Astrocyte of the spinal cord (primary cell): ENCODE data around the gene SDR9C7.
"Not testable (repeated sequence)": the region's sequence is repeated elsewhere in the genome, so short reads cannot be mapped to it uniquely, and the experiment has no call there.

Source experiments
- DNase-seq: peaks from one replicate; pipeline ENCODE4 v3.0.0; 2011; ENCODE audit warnings: low read depth, low spot score
- H3K4me3 ChIP-seq: 2 replicates; pipeline ENCODE4 v1.5.1; 2011; ENCODE audit warnings: low read depth, mild to moderate bottlenecking, low read length, moderate library complexity
- CTCF ChIP-seq: IDR thresholded peaks from 2 replicates; pipeline ENCODE4 v1.5.1; 2012; ENCODE audit warnings: low read depth, mild to moderate bottlenecking, low read length, inconsistent platforms
- in situ Hi-C: cut with HindIII; loops from 2 replicates; pipeline ENCODE4 v1.10.0; 2017; ENCODE audit warnings: low sequenced_read_pairs

The SDR9C7 gene

GRCh38 chr12:56978397-56979138, 44.4 kb upstream of the SDR9C7 start:
- in situ Hi-C loops: no loop called here
- DNase-seq: no peak
- no peak for TF ChIP-seq CTCF
- H3K4me3 ChIP-seq: no peak overlapping the region

GRCh38 chr12:56977361-56977760, 43.2 kb upstream of the SDR9C7 start:
- in situ Hi-C loops, DNase-seq: not testable (repeated sequence)

GRCh38 chr12:56974224-56974623, 40.0 kb upstream of the SDR9C7 start:
- in situ Hi-C loops, DNase-seq: not testable (repeated sequence)

More at GRCh38 chr12:56977361-56977760, 43.2 kb upstream of the SDR9C7 start:
- H3K4me3 ChIP-seq: not testable (repeated sequence)

GRCh38 chr12:56968910-56969309, 34.7 kb upstream of the SDR9C7 start:
- in situ Hi-C loops, DNase-seq, H3K4me3 ChIP-seq: not testable (repeated sequence)

More at GRCh38 chr12:56974224-56974623, 40.0 kb upstream of the SDR9C7 start:
- not testable (repeated sequence) for H3K4me3 ChIP-seq

GRCh38 chr12:56965997-56966642, 31.9 kb upstream of the SDR9C7 start:
- H3K4me3 ChIP-seq, in situ Hi-C loops: not testable (repeated sequence)

GRCh38 chr12:56965124-56965523, 30.9 kb upstream of the SDR9C7 start:
- in situ Hi-C loops, H3K4me3 ChIP-seq, DNase-seq: not testable (repeated sequence)

More at GRCh38 chr12:56965997-56966642, 31.9 kb upstream of the SDR9C7 start:
- DNase-seq: not testable (repeated sequence)

- in situ Hi-C loops, H3K4me3 ChIP-seq, DNase-seq: not testable (repeated sequence)
These were observed 29.3 kb upstream of the SDR9C7 start for GRCh38 chr12:56963557-56963956.

- H3K4me3 ChIP-seq, in situ Hi-C loops, DNase-seq: not testable (repeated sequence)
These were observed 28.0 kb upstream of the SDR9C7 start for GRCh38 chr12:56962247-56962646.

GRCh38 chr12:56958422-56958821, 24.2 kb upstream of the SDR9C7 start:
- no peak overlapping the region for H3K4me3 ChIP-seq
- no peak for TF ChIP-seq CTCF
- in situ Hi-C loops: no loop called here
- DNase-seq: no peak

GRCh38 chr12:56957229-56958052, 23.2 kb upstream of the SDR9C7 start, which contains the start of gene RDH16:
Gene RDH16 (minus strand): TSS chr12:56957608. CDS start chr12:56957462, 146 bp downstream.
- no peak for DNase-seq
- H3K4me3 ChIP-seq: no peak within 1 kb of the TSS
- in situ Hi-C loops: no loop called here
- no peak for TF ChIP-seq CTCF
